Colon (tissue), 2 donors: ENCODE measurements around the gene UNC79.

Source experiments
- FAIRE-seq: peaks from 2 replicates; lab custom pipeline; 2012; peaks lifted over from hg19 to GRCh38; lab: Jason Lieb, UNC
- donor health status: control.
- donor health status: control.

The UNC79 gene

GRCh38 chr14:93548102-93548843 is 117.5 kb downstream of the UNC79 start:
- no peak for FAIRE-seq

GRCh38 chr14:93549595-93549994 is 118.9 kb downstream of the UNC79 start:
- no peak for FAIRE-seq

GRCh38 chr14:93564918-93565317 is 134.2 kb downstream of the UNC79 start:
- FAIRE-seq, result no peak

GRCh38 chr14:93566065-93566693 is 135.4 kb downstream of the UNC79 start:
- no peak for FAIRE-seq

GRCh38 chr14:93571275-93571674 is 140.5 kb downstream of the UNC79 start:
- no peak for FAIRE-seq

- FAIRE-seq, result no peak
Observed at GRCh38 chr14:93579178-93579577, 148.4 kb downstream of the UNC79 start.

GRCh38 chr14:93582516-93582915 is 151.8 kb downstream of the UNC79 start:
- no peak for FAIRE-seq

GRCh38 chr14:93587330-93587729 is 156.6 kb downstream of the UNC79 start:
- no peak for FAIRE-seq

GRCh38 chr14:93591506-93591905 is 160.8 kb downstream of the UNC79 start:
- FAIRE-seq, result no peak

- FAIRE-seq, result no peak
Observed at GRCh38 chr14:93592786-93593185, 162.0 kb downstream of the UNC79 start.

- no peak for FAIRE-seq
Observed at GRCh38 chr14:93606091-93606490, 175.4 kb downstream of the UNC79 start.

GRCh38 chr14:93619176-93619793 is 188.5 kb downstream of the UNC79 start:
- FAIRE-seq, result no peak

GRCh38 chr14:93628048-93628447 is 197.3 kb downstream of the UNC79 start:
- no peak for FAIRE-seq

GRCh38 chr14:93629643-93630042 is 198.9 kb downstream of the UNC79 start:
- FAIRE-seq, result no peak

- FAIRE-seq, result no peak
Observed at GRCh38 chr14:93638790-93639189, 208.1 kb downstream of the UNC79 start.

GRCh38 chr14:93643127-93643526 is 212.4 kb downstream of the UNC79 start:
- FAIRE-seq, result no peak

GRCh38 chr14:93643676-93644075 is 212.9 kb downstream of the UNC79 start:
- no peak for FAIRE-seq

GRCh38 chr14:93645200-93645599 is 214.5 kb downstream of the UNC79 start:
- no peak for FAIRE-seq

GRCh38 chr14:93648440-93649168 is 217.9 kb downstream of the UNC79 start:
- FAIRE-seq, result no peak

- FAIRE-seq, result no peak
Observed at GRCh38 chr14:93654599-93654998, 223.9 kb downstream of the UNC79 start.

- FAIRE-seq, result no peak
Observed at GRCh38 chr14:93655078-93655750, 224.5 kb downstream of the UNC79 start.

- FAIRE-seq, result no peak
Observed at GRCh38 chr14:93657875-93658274, 227.1 kb downstream of the UNC79 start.
